SK-N-MC (cell line): ENCODE data around the gene TAS2R31.

ENCODE experiments used
- DNase-seq: peaks from one replicate; pipeline ENCODE4 v3.0.0-alpha.2; 2011; ENCODE audit warnings: low read depth, low spot score
- H3K27ac ChIP-seq: fragments of 200-600 bp; sonication (generic); 2 replicates; pipeline ENCODE4 v1.5.1; 2016; ENCODE audit warnings: mixed run types
- H3K36me3 ChIP-seq: fragments of 200-600 bp; sonication (generic); 2 replicates; pipeline ENCODE4 v1.6.1; 2017; ENCODE audit warnings: antibody characterized with exemption, low read length, mixed read lengths; ENCODE audit not compliant: insufficient read depth
- H3K4me3 ChIP-seq: fragments of 200-600 bp; sonication (generic); 2 replicates; pipeline ENCODE4 v1.5.1; 2016
- H3K9ac ChIP-seq: fragments of 200-600 bp; sonication (generic); 2 replicates; pipeline ENCODE4 v1.8.0; 2017; ENCODE audit warnings: mixed run types, mixed read lengths; ENCODE audit not compliant: insufficient read length
- H3K9me3 ChIP-seq: fragments of 200-600 bp; sonication (generic); 2 replicates; pipeline ENCODE4 v1.6.1; 2017; ENCODE audit warnings: low read depth, mild to moderate bottlenecking, antibody characterized with exemption, low read length, moderate library complexity, mixed read lengths
- EZH2 ChIP-seq: fragments of 200-600 bp; sonication (generic); IDR thresholded peaks from one replicate; pipeline ENCODE4 v1.6.1; 2017; ENCODE audit warnings: antibody characterized with exemption
- FOXP2 ChIP-seq: optimal IDR thresholded peaks from 2 replicates; pipeline ENCODE3; 2011; ENCODE audit warnings: mild to moderate bottlenecking, moderate library complexity; ENCODE audit not compliant: insufficient read depth; ENCODE audit errors: extremely low read length, control extremely low read depth
- POLR2AphosphoS5 ChIP-seq: IDR thresholded peaks from 2 replicates; pipeline ENCODE4 v1.6.1; 2012; ENCODE audit warnings: mild to moderate bottlenecking, low read depth, low read length, borderline replicate concordance

Gene TAS2R31

GRCh38 chr12:10982244-10982643 lies 49.0 kb downstream of the TAS2R31 start:
- TF ChIP-seq POLR2AphosphoS5 (no peak), EZH2 (no peak), FOXP2 (no peak)
- Histone ChIP-seq H3K27ac (no peak overlapping the region), H3K4me3 (no peak overlapping the region), H3K9me3 (no peaks in the 10 kb centered on the region), H3K9ac (no peak overlapping the region), H3K36me3 (no peaks in the 10 kb centered on the region)
- no peak for DNase-seq
